ENCODE data around the gene PCK2. TPM values are rescaled to one million over a fixed set of nuclear protein-coding genes. Genes with fewer than 3 reads are reported as not detected.

PCK2 gene
- total and polyA plus RNA-seq, 3 donors from 2014 or later = 20.7 to 43.6 (median 30.6) TPM

- peaks cover 29% of the 10 kb centered on the region for H3K4me1 ChIP-seq
- H3K4me3 ChIP-seq = peak overlapping the region; percentile 79 to 89
- intact Hi-C loops (cut with DNase I; ENCODE audit: low total_unique reads) = no loop called here
- H3K27me3 ChIP-seq = no peaks in the 10 kb centered on the region
- no peaks in the 10 kb centered on the region for H3K36me3 ChIP-seq (ENCODE audit: low read depth, missing control alignments)
- DNase-seq = no peak
- TF ChIP-seq, protein P1, sequence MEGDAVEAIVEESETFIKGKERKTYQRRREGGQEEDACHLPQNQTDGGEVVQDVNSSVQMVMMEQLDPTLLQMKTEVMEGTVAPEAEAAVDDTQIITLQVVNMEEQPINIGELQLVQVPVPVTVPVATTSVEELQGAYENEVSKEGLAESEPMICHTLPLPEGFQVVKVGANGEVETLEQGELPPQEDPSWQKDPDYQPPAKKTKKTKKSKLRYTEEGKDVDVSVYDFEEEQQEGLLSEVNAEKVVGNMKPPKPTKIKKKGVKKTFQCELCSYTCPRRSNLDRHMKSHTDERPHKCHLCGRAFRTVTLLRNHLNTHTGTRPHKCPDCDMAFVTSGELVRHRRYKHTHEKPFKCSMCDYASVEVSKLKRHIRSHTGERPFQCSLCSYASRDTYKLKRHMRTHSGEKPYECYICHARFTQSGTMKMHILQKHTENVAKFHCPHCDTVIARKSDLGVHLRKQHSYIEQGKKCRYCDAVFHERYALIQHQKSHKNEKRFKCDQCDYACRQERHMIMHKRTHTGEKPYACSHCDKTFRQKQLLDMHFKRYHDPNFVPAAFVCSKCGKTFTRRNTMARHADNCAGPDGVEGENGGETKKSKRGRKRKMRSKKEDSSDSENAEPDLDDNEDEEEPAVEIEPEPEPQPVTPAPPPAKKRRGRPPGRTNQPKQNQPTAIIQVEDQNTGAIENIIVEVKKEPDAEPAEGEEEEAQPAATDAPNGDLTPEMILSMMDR (IDR thresholded peaks at IDR 0.05) = no peak
- TF ChIP-seq POLR2A (IDR thresholded peaks at IDR 0.05) = no peak
- 2 to 5% methylated on average over 9 of the region's 9 CpGs for WGBS, 2 donors
- peak overlapping the region; percentile 86 to 88 for H3K27ac ChIP-seq
- H3K9me3 ChIP-seq = no peaks in the 10 kb centered on the region
These were observed 41.4 kb downstream of the PCK2 start for GRCh38 chr14:24135584-24135833.

- Histone ChIP-seq H3K27ac (peak within 1 kb of the TSS; percentile 86 to 88), H3K9me3 (no peaks in the 10 kb centered on the region), H3K27me3 (no peaks in the 10 kb centered on the region), H3K4me1 (peaks cover 26% of the 10 kb centered on the region), H3K4me3 (peak within 1 kb of the TSS; percentile 79 to 89), H3K36me3 (ENCODE audit: low read depth, missing control alignments) (no peaks in the 10 kb centered on the region)
- WGBS, 2 donors = 0% methylated on average over 21 to 62 of the region's 75 CpGs
- intact Hi-C loops (cut with DNase I; ENCODE audit: low total_unique reads) = no loop called here
- peak; percentile 95 for DNase-seq
- TF ChIP-seq, protein P1 (IDR thresholded peaks at IDR 0.05) = no peak
- peak; percentile 29 for TF ChIP-seq POLR2A (IDR thresholded peaks at IDR 0.05)
These were observed 41.9 kb downstream of the PCK2 start, which contains the start of gene PSME1 for GRCh38 chr14:24135834-24136683. Gene PSME1, plus strand, starts transcription at chr14:24136194. Its CDS starts 69 bp downstream, at chr14:24136263.

- H3K9me3 ChIP-seq = no peaks in the 10 kb centered on the region
- intact Hi-C loops (cut with DNase I; ENCODE audit: low total_unique reads) = no loop called here
- WGBS, 2 donors = 28 to 32% methylated on average over 13 of the region's 13 CpGs
These were observed 42.8 kb downstream of the PCK2 start for GRCh38 chr14:24136684-24137528.

GRCh38 chr14:24137529-24138395 lies 43.7 kb downstream of the PCK2 start:
- H3K27me3 ChIP-seq = no peaks in the 10 kb centered on the region
- no peak for DNase-seq
- H3K9me3 ChIP-seq = no peaks in the 10 kb centered on the region
- H3K36me3 ChIP-seq (ENCODE audit: low read depth, missing control alignments) = no peaks in the 10 kb centered on the region
- peak overlapping the region in 1 of 2 donors; percentile 86 for H3K27ac ChIP-seq
- intact Hi-C loops (cut with DNase I; ENCODE audit: low total_unique reads) = no loop called here
- no peak overlapping the region for H3K4me3 ChIP-seq
- WGBS, 2 donors = 85 to 90% methylated on average over 8 of the region's 8 CpGs
- H3K4me1 ChIP-seq = peaks cover 24% of the 10 kb centered on the region
- no peak for TF ChIP-seq POLR2A (IDR thresholded peaks at IDR 0.05)
- TF ChIP-seq, protein P1 (IDR thresholded peaks at IDR 0.05) = no peak

More at GRCh38 chr14:24136684-24137528, 42.8 kb downstream of the PCK2 start:
- Histone ChIP-seq H3K27ac (peak overlapping the region; percentile 86 to 88), H3K27me3 (no peaks in the 10 kb centered on the region), H3K4me1 (peaks cover 20% of the 10 kb centered on the region), H3K36me3 (ENCODE audit: low read depth, missing control alignments) (no peaks in the 10 kb centered on the region), H3K4me3 (peak overlapping the region; percentile 79 to 89)
- DNase-seq = no peak
- no peak for TF ChIP-seq POLR2A (IDR thresholded peaks at IDR 0.05)
- TF ChIP-seq, protein P1 (IDR thresholded peaks at IDR 0.05) = no peak

Data from testis (tissue), 3 donors.